GM03348 (cell line): ENCODE data around the gene SOX12.
"Not testable (repeated sequence)": the region's sequence is repeated elsewhere in the genome, so short reads cannot be mapped to it uniquely, and the experiment has no call there.

Experiments used
- DNase-seq: peaks from one replicate; pipeline ENCODE4 v3.0.0; 2012; ENCODE audit warnings: low spot score

SOX12 gene

GRCh38 chr20:328975-329695 lies 3.8 kb downstream of the SOX12 start:
- no peak for DNase-seq

DNA sequence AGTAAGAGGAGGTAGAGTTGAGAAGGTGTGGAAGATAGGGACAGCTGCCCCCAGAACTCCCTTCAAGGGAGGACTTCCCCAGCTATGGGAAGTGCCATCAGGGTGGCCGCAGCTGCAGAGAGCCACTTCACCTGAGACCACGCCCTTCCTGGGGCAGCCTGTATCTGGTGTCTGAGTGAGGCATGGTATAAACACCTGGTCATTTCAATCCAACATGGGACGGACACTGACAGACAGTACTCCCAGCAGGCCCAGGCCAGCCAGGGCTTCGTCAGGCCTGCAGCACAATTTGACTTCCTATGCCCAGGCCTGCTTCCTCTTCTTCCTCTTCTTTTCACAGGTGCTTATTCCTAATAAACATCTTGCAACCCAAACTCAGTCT lies 4.5 kb downstream of the SOX12 start:
- DNase-seq, result no peak

- DNase-seq, result peak; percentile 79
Observed at GRCh38 chr20:330233-331149, 5.1 kb downstream of the SOX12 start.

DNA sequence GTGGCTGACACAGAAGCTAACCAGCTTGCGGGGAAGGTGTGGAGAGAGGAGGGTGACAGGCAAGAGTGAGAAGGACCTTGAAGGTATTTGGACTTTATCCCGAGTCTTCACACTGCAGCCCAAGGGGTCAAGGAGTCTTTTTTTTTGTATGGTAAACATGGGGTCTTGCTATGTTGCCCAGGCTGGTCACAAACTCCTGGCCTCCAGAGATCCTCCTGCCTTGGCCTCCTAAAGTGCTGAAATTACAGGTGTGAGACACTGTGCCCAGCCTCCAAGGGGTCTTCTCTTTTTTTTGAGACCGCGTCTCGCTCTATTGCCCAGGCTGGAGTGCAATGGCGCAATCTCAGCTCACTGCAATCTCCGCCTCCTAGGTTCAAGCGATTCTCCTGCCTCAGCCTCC lies 9.2 kb downstream of the SOX12 start:
- no peak for DNase-seq

DNA sequence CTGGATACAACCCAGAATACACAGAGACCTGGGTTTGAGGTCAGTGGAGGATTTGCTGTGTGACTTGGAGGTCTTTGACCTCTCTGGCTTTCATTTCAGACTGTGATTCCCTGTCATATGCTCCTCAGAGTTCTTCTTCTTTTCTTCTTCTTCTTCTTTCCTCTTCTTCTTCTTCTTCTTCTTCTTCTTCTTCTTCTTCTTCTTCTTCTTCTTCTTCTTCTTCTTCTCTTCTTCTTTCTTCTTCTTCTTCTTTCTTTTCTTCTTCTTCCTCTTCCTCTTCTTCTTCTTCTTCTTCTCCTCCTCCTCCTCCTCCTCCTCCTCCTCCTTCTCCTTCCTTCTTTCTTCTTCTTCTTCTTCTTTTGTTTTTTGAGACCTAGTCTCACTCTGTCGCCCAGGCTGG lies 10.7 kb downstream of the SOX12 start:
- not testable (repeated sequence) for DNase-seq

GRCh38 chr20:341682-342081 lies 16.3 kb downstream of the SOX12 start:
- DNase-seq, result no peak

DNA sequence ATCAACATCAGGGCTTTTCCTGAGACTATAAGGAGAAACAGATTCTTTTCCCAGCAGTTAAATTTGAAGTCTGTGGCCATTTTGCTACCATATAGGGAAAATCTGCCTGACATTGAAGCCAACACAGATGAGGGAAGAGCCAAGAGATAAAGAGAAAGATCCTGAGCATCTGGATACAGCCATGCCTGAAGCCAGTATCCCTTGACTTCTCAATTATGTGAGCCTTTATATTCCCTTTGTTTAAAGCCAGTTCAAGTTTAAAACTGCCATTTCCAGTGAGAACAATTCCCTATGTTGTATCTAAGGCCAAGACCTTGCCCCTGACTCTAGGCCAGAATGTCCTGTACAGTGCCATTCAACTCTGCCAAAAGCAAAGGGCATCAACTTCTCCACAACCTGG lies 17.8 kb downstream of the SOX12 start:
- no peak for DNase-seq

DNA sequence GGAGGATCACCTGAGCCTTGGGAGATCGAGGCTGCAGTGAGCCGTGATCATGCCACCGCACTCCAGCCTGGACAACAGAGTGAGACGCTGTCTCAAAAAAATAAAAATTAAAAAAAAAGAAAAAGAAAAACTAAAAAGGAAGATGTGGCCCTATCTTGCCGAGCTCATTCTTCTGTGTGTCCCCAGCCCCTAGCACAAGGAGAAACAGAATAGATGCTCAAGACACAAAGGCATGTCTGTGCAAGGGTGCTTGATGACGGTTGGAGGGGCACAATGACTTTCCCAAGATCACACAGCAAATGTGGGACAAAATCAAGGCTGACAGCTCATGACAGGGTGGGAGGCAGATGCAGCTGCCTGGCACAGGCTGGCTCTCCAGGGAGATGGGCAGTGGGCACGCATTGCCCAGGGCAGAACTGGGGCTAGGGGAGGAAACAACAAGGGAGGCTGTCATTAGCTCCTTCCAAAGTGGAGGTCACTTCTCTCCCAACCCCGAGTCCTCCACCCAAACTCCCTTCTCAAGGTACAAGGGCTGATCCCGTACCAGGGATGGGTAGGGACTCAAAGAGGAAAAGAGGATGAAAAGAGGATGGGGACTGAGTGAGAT lies 20.8 kb downstream of the SOX12 start:
- no peak for DNase-seq

GRCh38 chr20:346640-347316 lies 21.4 kb downstream of the SOX12 start, which contains the start of gene NRSN2:
TSS of gene NRSN2 (plus strand) at chr20:347111. CDS start at chr20:349644, 2,533 bp downstream.
- peak; percentile 93 for DNase-seq

GRCh38 chr20:347317-347639 lies 21.9 kb downstream of the SOX12 start:
- no peak for DNase-seq

DNA sequence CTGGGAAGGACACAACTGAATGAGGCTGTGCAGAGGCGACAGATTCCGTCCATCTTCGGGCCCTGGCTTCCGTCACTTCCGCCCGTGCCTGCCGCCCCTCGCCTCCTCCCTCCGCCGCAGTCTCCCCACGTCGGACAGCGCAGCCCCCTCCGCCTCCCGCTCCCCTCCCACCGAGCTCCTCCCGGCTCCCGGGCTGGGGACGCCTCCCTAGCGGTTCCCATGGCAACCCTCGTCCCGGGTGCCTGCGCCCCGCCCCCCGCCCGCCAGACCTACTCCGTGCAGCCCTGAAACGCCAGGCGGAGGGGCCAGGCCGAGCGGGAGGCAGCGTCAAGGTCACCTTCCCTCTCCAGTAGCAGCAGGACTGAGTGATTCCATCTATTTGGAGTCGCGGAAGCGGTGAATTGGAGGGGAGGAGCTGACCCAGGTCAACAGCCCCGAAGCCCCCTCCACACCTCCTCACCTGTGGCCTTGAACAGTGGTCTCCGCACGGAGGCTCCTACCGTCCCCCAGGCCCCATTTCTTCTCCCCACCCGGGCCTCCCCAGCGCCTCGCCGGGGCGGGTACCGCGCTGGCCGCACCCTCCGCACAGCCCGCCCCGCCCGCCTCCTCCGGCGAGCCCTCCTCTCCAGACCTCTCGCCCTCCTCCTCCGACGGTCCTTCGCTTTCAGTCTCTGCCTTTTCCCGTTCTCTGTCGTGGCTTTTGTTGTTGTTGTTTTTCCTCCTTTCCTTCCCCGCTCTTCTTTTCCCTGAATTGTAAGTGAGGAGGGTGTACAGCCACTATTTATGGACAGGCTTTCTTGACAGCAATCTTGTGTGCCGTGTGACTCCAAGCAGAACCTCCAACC lies 22.5 kb downstream of the SOX12 start:
- DNase-seq, result peak; percentile 100

DNA sequence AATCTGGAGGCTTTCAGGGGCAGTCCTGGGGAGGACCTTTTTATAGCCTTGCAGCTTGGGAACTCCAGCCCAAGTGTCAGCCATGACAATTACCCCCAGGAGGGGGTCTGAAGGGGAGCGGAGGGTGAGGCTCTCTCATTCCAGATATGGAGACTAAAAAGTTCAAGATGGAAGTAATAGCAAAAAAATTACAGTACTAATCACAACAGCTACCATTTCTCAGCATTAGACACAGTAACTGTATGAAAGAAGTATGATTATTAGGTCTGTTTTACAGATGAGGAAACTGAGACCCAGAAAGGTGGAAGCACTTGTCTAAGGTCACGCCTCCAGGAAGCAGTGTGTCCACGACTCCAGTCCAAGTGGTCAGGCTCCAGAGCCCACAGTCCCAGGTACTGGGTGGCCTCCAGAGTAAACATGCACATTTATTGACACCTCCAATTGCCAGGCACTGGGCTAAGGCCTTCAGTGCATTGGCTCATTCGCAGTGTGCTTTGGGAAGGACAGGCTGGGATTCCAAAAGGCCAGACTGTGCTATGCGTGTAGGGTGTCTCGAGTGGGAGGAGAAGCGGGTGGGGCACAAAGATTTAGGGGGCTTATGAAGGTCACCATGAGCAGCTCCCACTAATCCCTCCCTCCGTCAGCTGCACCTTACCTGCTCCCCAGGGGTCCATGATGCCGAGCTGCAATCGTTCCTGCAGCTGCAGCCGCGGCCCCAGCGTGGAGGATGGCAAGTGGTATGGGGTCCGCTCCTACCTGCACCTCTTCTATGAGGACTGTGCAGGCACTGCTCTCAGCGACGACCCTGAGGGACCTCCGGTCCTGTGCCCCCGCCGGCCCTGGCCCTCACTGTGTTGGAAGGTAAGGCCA lies 23.9 kb downstream of the SOX12 start:
- DNase-seq, result no peak

GRCh38 chr20:353166-353565 lies 27.8 kb downstream of the SOX12 start:
- no peak for DNase-seq

- DNase-seq, result peak; percentile 91
Observed at GRCh38 chr20:354298-354977, 29.1 kb downstream of the SOX12 start.

GRCh38 chr20:356154-356553 lies 30.8 kb downstream of the SOX12 start:
- DNase-seq, result not testable (repeated sequence)

DNA sequence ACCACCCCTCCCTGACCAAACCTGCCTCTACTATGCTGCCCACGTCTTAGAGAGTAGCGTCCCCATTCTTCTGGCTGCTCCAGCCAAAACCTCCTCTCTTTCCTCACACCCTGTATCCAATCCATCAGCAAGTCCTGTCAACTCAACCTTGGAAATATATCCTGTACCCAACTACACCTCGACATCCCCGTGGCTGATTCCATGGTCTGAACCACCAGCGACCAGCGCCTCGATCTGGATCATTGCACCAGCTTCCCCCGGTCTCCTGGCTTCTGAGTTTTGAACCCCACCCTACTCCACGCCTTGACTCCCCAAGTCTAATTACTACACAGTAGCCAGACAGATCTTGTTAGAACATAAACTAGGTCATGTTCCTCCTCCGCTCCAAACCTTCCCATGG lies 31.4 kb downstream of the SOX12 start:
- no peak for DNase-seq

DNA sequence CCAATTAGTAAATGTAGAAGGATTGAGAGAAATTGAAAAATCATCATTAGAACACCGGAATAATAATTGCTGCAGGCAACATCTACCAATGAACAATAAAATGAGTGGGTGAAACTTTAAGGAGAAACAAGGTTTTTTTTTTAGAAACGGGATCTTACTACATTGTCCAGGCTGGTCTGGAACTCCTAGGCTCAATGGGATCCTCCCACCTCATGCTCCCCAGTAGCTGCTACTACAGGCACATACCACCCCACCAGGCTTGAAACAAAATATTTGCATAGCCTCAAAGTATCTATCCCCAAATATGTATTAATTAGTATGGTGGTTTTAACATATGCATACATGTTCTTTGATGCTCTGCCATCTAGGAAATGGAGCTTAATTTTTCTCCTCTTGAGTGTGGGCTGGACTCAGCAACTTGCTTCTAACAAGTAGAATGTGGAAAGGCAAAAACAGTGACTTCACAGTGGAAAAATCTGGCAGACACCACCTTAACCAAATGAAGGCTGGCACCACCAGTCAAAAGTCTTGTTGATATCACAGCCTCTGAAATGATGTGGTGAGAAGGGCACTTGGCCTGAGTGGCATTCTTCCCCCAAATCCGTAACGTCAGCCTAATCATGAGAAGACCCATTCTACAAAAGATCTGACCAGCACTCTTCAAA lies 33.7 kb downstream of the SOX12 start:
- DNase-seq, result no peak

DNA sequence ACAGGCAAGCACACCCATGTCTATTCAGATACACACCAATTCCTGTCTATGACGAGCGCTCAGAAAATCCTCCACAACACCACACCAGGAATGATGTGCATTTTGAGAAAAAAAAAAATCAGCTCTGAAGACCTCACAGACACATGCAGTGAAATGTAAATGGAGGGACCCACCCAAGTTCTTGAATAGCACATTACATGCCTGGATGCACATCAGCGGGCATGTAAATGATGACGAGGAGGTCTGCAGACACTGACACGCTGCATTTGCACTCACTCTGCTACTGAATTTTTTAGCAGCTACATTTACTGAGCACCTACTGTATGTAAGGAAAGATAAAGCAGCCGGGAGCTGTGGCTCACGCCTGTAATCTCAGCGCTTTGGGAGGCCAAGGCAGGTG lies 36.2 kb downstream of the SOX12 start:
- DNase-seq, result no peak
